H9 (cell line): ENCODE measurements around the gene LRTM2. TPM values are rescaled to one million over a fixed set of nuclear protein-coding genes. Genes with fewer than 3 reads are reported as not detected.
"Not testable (repeated sequence)": the region's sequence is repeated elsewhere in the genome, so short reads cannot be mapped to it uniquely, and the experiment has no call there.

ENCODE experiments used
- DNase-seq: peaks from one replicate; pipeline ENCODE4 v3.0.0-alpha.2; 2017
- H2AFZ ChIP-seq: one replicate; pipeline ENCODE4 v1.6.1; 2013; ENCODE audit warnings: mild to moderate bottlenecking, low read length, control low read depth, moderate library complexity
- H2AK5ac ChIP-seq: 2 replicates; pipeline ENCODE4 v1.6.1; 2013; ENCODE audit warnings: low read length, control low read depth, mixed read lengths; ENCODE audit not compliant: insufficient read length
- H2BK120ac ChIP-seq: one replicate; pipeline ENCODE4 v1.6.1; 2013; ENCODE audit warnings: low read depth, mild to moderate bottlenecking, low read length, control low read depth, inconsistent platforms; ENCODE audit not compliant: poor library complexity, severe bottlenecking
- H2BK12ac ChIP-seq: 2 replicates; pipeline ENCODE4 v1.6.1; 2013; ENCODE audit warnings: low read length, control low read depth, mixed read lengths, low read depth; ENCODE audit not compliant: insufficient read length
- H2BK15ac ChIP-seq: 2 replicates; pipeline ENCODE4 v1.6.1; 2013; ENCODE audit warnings: low read depth, low read length, control low read depth
- H2BK20ac ChIP-seq: one replicate; pipeline ENCODE4 v1.6.1; 2013; ENCODE audit warnings: low read depth, mild to moderate bottlenecking, low read length, control low read depth, inconsistent platforms; ENCODE audit not compliant: poor library complexity, severe bottlenecking
- H2BK5ac ChIP-seq: 2 replicates; pipeline ENCODE4 v1.6.1; 2013; ENCODE audit warnings: low read length, control low read depth, mixed read lengths; ENCODE audit not compliant: insufficient read length
- H3K14ac ChIP-seq: 2 replicates; pipeline ENCODE4 v1.6.1; 2013; ENCODE audit warnings: low read length, control low read depth; ENCODE audit not compliant: insufficient read depth
- H3K18ac ChIP-seq: 2 replicates; pipeline ENCODE4 v1.6.1; 2013; ENCODE audit warnings: low read depth, mild to moderate bottlenecking, mixed read lengths, low read length, control low read depth; ENCODE audit not compliant: insufficient read length
- H3K23ac ChIP-seq: 2 replicates; pipeline ENCODE4 v1.6.1; 2013; ENCODE audit warnings: low read length, control low read depth, mixed read lengths, low read depth; ENCODE audit not compliant: insufficient read length
- H3K23me2 ChIP-seq: 2 replicates; pipeline ENCODE4 v1.6.1; 2013; ENCODE audit warnings: low read depth, mild to moderate bottlenecking, mixed read lengths, low read length, control low read depth; ENCODE audit not compliant: insufficient read length, poor library complexity, severe bottlenecking
- H3K27ac ChIP-seq: 2 replicates; pipeline ENCODE4 v1.5.1; 2013; ENCODE audit warnings: low read length, control low read depth, mixed read lengths, low read depth; ENCODE audit not compliant: insufficient read length
- H3K27me3 ChIP-seq: 2 replicates; pipeline ENCODE4 v1.6.1; 2013; ENCODE audit warnings: low read length, control low read depth, inconsistent platforms; ENCODE audit not compliant: insufficient read depth
- H3K4ac ChIP-seq: 2 replicates; pipeline ENCODE4 v1.6.1; 2013; ENCODE audit warnings: low read depth, mild to moderate bottlenecking, control low read depth, inconsistent platforms, low read length, moderate library complexity
- H3K4me1 ChIP-seq: 2 replicates; pipeline ENCODE4 v1.6.1; 2013; ENCODE audit warnings: low read length, control low read depth, inconsistent platforms; ENCODE audit not compliant: insufficient read depth
- H3K4me2 ChIP-seq: 2 replicates; pipeline ENCODE4 v1.6.1; 2013; ENCODE audit warnings: low read length, control low read depth, mixed read lengths; ENCODE audit not compliant: insufficient read length, insufficient read depth
- H3K56ac ChIP-seq: 2 replicates; pipeline ENCODE4 v1.6.1; 2013; ENCODE audit warnings: low read depth, mild to moderate bottlenecking, mixed read lengths, low read length, control low read depth; ENCODE audit not compliant: insufficient read length
- H3K79me1 ChIP-seq: 2 replicates; pipeline ENCODE4 v1.6.1; 2013; ENCODE audit warnings: low read depth, mild to moderate bottlenecking, moderate library complexity, low read length, control low read depth, inconsistent platforms; ENCODE audit not compliant: insufficient read depth, poor library complexity, severe bottlenecking
- H3K79me2 ChIP-seq: 2 replicates; pipeline ENCODE4 v1.6.1; 2013; ENCODE audit warnings: low read length, control low read depth, inconsistent platforms; ENCODE audit not compliant: insufficient read depth
- H3K9ac ChIP-seq: 2 replicates; pipeline ENCODE4 v1.6.1; 2013; ENCODE audit warnings: low read length, control low read depth, mixed read lengths; ENCODE audit not compliant: insufficient read length; ENCODE audit errors: extremely low read depth
- H3K9me3 ChIP-seq: one replicate; pipeline ENCODE4 v1.6.1; 2013; ENCODE audit warnings: low read depth, low read length, inconsistent platforms; ENCODE audit not compliant: control insufficient read depth
- H3T11ph ChIP-seq: one replicate; pipeline ENCODE4 v1.6.1; 2013; ENCODE audit warnings: mild to moderate bottlenecking, low read length, control low read depth, inconsistent platforms
- H4K20me1 ChIP-seq: one replicate; pipeline ENCODE4 v1.6.1; 2013; ENCODE audit not compliant: control insufficient read depth, insufficient read length, insufficient read depth
- H4K5ac ChIP-seq: 2 replicates; pipeline ENCODE4 v1.6.1; 2013; ENCODE audit warnings: low read depth, mild to moderate bottlenecking, mixed read lengths, low read length, control low read depth; ENCODE audit not compliant: insufficient read length
- H4K8ac ChIP-seq: replicated peaks from 2 replicates; pipeline ENCODE4 v1.6.1; 2013; ENCODE audit warnings: low read length, control low read depth, mixed read lengths, low read depth; ENCODE audit not compliant: insufficient read length
- H4K91ac ChIP-seq: 2 replicates; pipeline ENCODE4 v1.6.1; 2013; ENCODE audit warnings: low read depth, mild to moderate bottlenecking, moderate library complexity, mixed read lengths, low read length, control low read depth; ENCODE audit not compliant: insufficient read length
- H3K27ac Mint-ChIP-seq, 3 experiments: 2 replicates in 2 of 3; 3 replicates in 1 of 3; pipeline ENCODE4 v1.8.0; 2020 to 2021; ENCODE audit warnings: mixed read lengths in 3 of 3, mild to moderate bottlenecking in 1 of 3, moderate library complexity in 1 of 3
- H3K27me3 Mint-ChIP-seq: 2 replicates; pipeline ENCODE4 v1.8.0; 2021; ENCODE audit warnings: low read depth, mild to moderate bottlenecking, moderate library complexity, mixed read lengths
- H3K36me3 Mint-ChIP-seq, 3 experiments: 2 replicates in 2 of 3; 3 replicates in 1 of 3; pipeline ENCODE4 v1.8.0; 2020 to 2021; ENCODE audit warnings: low read depth in 3 of 3, mixed read lengths in 3 of 3; ENCODE audit not compliant: insufficient read depth in 1 of 3
- H3K4me1 Mint-ChIP-seq, 2 experiments: 2 replicates each; pipeline ENCODE4 v1.8.0; 2020; ENCODE audit warnings: mixed read lengths in 2 of 2
- H3K4me3 Mint-ChIP-seq, 2 experiments: 2 replicates in 1 of 2; 3 replicates in 1 of 2; pipeline ENCODE4 v1.8.0; 2020 to 2021; ENCODE audit warnings: mild to moderate bottlenecking in 2 of 2, mixed read lengths in 2 of 2, moderate library complexity in 1 of 2
- H3K9me3 Mint-ChIP-seq, 2 experiments: 2 replicates in 1 of 2; 3 replicates in 1 of 2; pipeline ENCODE4 v1.8.0; 2020; ENCODE audit warnings: mild to moderate bottlenecking in 2 of 2, mixed read lengths in 2 of 2, moderate library complexity in 1 of 2
- CTCF ChIP-seq: fragments of 200-600 bp; sonication (generic); conservative IDR thresholded peaks from 3 replicates; pipeline ENCODE4 v1.8.0; 2021; ENCODE audit warnings: antibody characterized with exemption, mild to moderate bottlenecking
- WGBS: extraction: QIAGEN DNeasy Blood & Tissue Kit; methylation state at CpG from one replicate; pipeline ENCODE4 v1.1.7; 2013; ENCODE audit warnings: missing lambda C conversion rate, low lambda C conversion rate, mixed read lengths; ENCODE audit not compliant: insufficient read length; ENCODE audit errors: extremely low coverage; 5-methylcytosine and 5-hydroxymethylcytosine counted together
- total RNA-seq: library from RNA; stranded (reverse); gene quantifications from 2 replicates; pipeline ENCODE4 v1.2.1, GENCODE V29; 2021

LRTM2 gene
- total RNA-seq, 1 experiment from 2014 or later, result not detected

DNA sequence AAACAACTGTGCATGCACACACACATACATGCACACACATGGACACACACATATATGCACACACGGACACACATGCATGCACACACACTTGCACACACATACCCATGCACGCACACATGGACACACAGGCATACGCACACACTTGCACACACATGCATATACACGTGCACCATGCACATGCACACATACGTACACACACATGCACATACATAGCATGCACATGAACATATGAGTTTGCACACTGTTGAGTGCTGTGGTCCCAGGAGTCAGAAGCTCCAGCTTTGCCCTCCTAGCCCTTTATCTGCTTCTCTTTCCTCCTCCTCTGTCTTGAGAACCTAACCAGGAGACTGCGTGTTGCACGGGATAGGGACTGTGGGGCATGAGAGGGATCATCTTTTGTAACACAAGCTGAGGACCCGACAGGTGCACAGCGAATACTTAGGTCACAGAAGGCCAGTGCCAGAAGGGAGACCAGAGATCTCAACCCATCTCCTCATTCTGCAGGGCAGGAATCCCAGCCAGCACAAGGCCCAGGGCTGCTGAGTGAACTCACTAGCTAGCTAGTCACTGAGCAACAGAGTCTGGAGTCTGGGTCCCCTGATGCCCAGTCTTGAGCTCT lies 3.5 kb upstream of the LRTM2 start:
- Histone ChIP-seq H3K23ac (no peak overlapping the region), H2AK5ac (no peak overlapping the region), H3K79me2 (no peaks in the 10 kb centered on the region), H3K9me3 (no peaks in the 10 kb centered on the region), H3K23me2 (no peaks in the 10 kb centered on the region), H3K14ac (no peak overlapping the region; the same call in 1 of the 2 replicates), H3K4me2 (no peak overlapping the region), H4K5ac (no peak overlapping the region), H4K20me1 (no peaks in the 10 kb centered on the region), H3K4me1 (no peaks in the 10 kb centered on the region), H2BK15ac (no peak overlapping the region), H2BK12ac (no peak overlapping the region), H2AFZ (no peak overlapping the region), H2BK20ac (no peak overlapping the region), H3K27ac (no peak overlapping the region), H3K56ac (no peak overlapping the region), H3K9ac (no peak overlapping the region), H4K91ac (no peak overlapping the region), H2BK5ac (no peak overlapping the region), H3K79me1 (no peaks in the 10 kb centered on the region), H3K4ac (no peak overlapping the region), H3T11ph (no peak overlapping the region), H3K27me3 (peaks cover 19% of the 10 kb centered on the region; the same call in 1 of the 2 replicates), H3K18ac (no peak overlapping the region), H2BK120ac (no peak overlapping the region), H4K8ac (no peak overlapping the region)
- WGBS, result no CpG with 5 or more reads among the region's 9 CpGs
- no peak for TF ChIP-seq CTCF
- peaks cover 4% of the 10 kb centered on the region in 2 experiments; a peak in 2 of 5 replicates for H3K9me3 Mint-ChIP-seq
- H3K36me3 Mint-ChIP-seq, result peaks cover 0 to 5% (median 3%) of the 10 kb centered on the region in 3 experiments; a peak in 2 of 7 replicates
- DNase-seq, result no peak
- H3K27ac Mint-ChIP-seq, result no peak overlapping the region; a peak in 1 of 7 replicates
- peaks cover 42% of the 10 kb centered on the region for H3K27me3 Mint-ChIP-seq
- no peak overlapping the region for H3K4me3 Mint-ChIP-seq
- peaks cover 17 to 29% of the 10 kb centered on the region in 2 experiments for H3K4me1 Mint-ChIP-seq

GRCh38 chr12:1817928-1818327 lies 2.4 kb upstream of the LRTM2 start:
- not testable (repeated sequence) for H3K4me3 Mint-ChIP-seq, H3K14ac ChIP-seq, H3K9me3 ChIP-seq, H3K4me2 ChIP-seq, H3T11ph ChIP-seq, H3K79me2 ChIP-seq, H2BK12ac ChIP-seq, H3K27ac ChIP-seq, H2BK20ac ChIP-seq, H4K8ac ChIP-seq, H3K27ac Mint-ChIP-seq, H3K79me1 ChIP-seq, H3K18ac ChIP-seq, H2AK5ac ChIP-seq, H3K23me2 ChIP-seq, H4K20me1 ChIP-seq, H4K91ac ChIP-seq, H4K5ac ChIP-seq, H3K9me3 Mint-ChIP-seq, H2BK15ac ChIP-seq, H3K9ac ChIP-seq, H2AFZ ChIP-seq, H3K23ac ChIP-seq, H3K36me3 Mint-ChIP-seq, H2BK5ac ChIP-seq, H3K4me1 ChIP-seq, H3K4ac ChIP-seq, H2BK120ac ChIP-seq, DNase-seq, H3K56ac ChIP-seq
- H3K27me3 ChIP-seq, result peaks cover 19% of the 10 kb centered on the region; the same call in 1 of the 2 replicates
- WGBS, result no CpG with 5 or more reads among the region's 28 CpGs
- H3K4me1 Mint-ChIP-seq, result peaks cover 20 to 36% of the 10 kb centered on the region in 2 experiments
- H3K27me3 Mint-ChIP-seq, result peaks cover 49% of the 10 kb centered on the region
